NCI-H82 treated with DMSO at 0.1 percent for 48 hours (cell line): ENCODE results near the gene CCDC178.
"Not testable (repeated sequence)": the region's sequence is repeated elsewhere in the genome, so short reads cannot be mapped to it uniquely, and the experiment has no call there.

Source experiments
- DNase-seq: peaks from one replicate; lab custom pipeline; 2025; ENCODE audit not compliant: unreplicated experiment; lab: John Stamatoyannopoulos, UW

Gene CCDC178

DNA sequence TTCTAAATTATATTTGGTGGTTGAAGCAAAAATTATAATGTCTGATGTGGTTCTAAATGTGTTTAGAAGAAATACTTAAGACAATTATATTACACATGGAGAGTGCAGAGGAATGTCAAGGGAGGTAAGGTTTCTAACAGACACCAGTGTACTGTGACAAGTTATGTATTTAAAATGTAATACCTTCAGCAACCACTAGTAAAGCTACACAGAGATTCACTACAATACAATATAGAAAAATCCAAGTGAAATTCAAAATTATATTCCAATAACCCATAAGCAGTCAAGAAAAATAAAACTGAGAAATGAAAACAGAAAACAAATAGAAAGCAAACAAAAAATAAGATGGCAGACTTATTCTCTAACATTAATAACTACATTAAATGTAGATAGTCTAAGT lies 418.2 kb downstream of the CCDC178 start:
- DNase-seq = no peak

DNA sequence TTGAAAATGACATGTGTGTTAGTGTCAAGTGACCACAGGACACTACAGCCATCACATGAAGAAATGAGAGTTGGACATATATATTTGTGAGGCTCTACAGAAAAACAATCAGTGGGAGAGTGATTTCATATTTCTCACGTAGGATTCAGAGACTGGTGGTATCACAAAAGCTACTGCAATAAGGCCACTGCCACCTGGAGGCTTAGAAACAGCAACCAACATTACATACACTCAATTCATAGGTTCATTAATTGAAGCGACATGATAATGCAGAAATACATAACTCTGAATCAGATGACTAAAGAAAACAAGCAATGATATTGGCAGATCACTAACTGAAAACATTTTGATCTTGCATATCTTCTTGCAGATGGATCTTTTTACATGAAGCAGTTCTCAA lies 419.6 kb downstream of the CCDC178 start:
- no peak for DNase-seq

DNA sequence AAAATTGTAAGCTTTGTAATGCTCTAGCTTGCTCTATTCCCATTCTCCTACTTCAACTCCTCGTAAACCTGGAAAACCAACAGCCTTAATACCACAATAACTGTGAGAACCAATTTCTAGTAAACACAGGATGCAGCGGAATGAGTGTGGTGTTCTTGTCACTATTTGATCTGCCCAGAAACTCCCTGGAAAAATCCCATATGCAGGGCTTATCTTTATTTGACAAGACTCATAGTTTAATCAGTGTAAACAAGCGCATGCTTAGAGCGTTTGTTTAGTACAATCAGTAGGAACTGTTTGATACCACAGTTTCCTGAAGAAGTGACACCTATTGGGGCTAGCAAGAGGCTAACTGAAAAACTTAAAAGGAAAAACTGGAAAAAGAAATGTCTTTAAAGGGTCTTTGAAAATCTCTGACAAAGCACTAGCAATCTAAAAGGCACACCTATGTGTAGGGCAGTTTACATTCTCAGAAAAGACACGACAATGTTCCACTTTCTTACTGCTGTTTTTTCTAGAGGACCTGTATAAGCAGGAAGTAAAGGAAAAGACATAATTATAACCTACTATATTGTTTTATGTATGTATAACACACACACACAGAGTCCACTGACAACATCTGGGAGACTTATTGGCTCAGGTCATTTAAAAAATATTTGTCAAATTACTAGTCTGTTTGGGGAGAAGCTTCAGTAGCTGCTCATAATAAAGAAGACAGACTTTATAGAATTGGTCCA lies 426.3 kb downstream of the CCDC178 start:
- DNase-seq = no peak

DNA sequence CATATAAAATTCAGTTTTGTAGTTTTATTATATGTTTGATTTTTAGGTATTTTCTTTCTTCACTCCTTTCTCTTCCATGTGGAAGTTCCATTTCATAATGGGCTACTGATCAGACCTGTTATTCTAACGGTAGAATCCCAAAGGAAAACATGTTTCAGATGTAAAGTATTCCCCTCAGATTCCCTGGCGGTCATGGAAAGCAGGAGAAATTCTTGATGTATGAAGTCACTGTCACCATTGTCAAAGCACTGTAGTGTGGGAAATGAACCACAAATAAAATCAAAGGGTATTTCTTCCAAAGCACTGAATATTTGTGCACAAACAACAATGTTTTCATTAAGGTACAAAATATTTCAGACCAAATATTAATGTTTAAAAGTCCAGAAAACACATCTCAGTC lies 430.4 kb downstream of the CCDC178 start:
- DNase-seq = no peak

DNA sequence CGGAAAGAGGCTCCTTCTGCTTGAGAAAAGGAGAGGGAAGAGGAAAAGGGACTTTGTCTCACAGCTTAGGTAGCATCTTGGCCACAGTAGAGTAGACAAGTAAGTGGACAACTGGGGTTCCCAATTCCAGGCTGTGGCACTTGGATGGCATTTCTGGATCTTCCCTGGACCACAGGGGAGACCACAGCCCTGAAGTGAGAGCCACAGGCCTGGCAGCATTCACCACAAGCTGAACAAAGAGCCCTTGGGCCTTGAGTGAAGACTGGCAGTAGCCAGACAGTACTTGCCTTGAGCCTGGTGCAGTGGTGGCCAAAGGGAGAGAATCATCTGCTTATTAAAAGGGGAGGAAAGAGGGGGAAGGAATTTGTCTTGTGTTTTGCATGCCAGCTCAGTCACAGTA lies 441.6 kb downstream of the CCDC178 start:
- no peak for DNase-seq

DNA sequence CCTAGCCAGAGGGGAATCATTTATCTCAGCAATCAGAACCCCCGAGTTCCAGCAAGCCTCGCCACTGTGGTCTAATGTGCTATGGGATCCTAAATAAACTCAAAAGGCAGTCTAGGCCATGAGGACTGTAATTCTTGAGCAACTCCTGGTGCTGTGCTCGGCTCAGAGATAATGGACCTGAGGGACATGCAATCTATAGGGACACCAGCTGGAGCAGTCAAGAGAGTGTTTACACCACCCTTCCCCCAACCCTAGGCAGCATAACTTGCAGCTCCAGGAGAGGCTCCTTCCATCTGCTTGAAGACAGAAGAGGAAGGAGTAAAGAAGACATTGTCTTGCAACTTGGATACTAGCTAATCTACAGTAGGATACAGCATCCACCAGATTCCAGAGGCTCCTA lies 442.2 kb downstream of the CCDC178 start:
- DNase-seq = no peak

DNA sequence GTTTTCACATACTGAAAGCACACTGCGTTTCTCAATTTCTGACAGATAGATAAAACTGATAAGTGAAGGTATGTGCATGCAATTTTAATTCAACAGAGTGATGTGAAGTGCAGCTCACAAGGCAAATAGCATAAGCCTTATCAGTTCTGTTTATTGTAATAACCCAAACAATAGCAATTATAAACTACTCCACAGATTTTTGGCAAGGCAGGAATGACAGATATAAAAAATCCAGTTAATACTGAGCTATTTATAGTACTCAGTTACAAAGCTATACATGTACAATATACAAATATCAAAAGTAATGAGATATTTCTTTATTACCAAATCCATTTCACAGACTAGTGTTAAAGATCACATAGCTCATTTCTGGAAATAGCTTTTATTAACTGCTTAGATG lies 456.8 kb downstream of the CCDC178 start:
- DNase-seq = no peak

DNA sequence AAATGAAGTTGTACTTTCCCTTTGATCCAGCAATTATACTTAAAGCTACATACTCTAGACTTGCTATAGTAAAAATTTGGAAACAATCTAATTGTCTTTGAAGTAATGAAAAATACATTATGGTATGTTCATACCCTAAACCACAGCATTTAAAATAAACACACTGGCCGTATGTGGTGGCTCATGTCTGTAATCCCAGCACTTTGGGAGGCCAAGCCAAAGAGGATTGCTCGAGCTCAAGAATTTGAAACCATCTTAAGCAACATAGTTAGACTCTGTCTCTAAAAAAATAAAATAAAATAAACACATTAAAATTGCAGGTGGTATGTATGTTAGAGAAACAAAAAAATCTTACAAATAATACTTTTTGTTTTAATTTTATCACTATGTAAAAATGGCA lies 459.6 kb downstream of the CCDC178 start:
- DNase-seq = peak; percentile 33

DNA sequence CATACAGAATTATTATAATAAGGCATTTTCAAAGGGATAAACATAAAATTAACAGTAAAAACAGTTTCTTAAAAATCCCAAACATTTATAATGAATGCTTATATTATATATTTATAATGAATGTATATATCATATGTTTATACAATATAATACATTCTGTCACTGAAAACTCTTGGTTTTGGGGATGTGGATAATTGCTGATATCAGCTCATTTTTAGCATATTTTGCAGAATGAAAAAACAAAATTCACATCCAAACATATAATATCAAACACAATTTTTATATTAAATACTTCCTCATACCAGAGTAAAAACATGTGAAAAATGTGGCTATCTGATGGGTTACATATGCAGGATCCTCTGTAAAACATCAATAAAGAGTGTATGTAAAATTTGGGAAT lies 465.0 kb downstream of the CCDC178 start:
- no peak for DNase-seq

DNA sequence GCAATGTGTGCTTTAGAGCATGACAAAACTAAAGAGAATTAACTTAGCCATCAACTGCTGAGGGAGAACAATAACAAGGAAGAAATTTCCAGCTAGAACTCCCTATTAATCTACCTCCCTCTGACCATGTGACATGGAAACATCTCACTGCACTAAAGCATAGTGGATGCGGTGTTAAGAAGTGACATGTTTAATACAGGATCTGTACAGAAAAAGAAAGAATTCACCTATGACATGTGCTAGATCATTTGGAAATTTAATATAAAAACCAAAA lies 465.4 kb downstream of the CCDC178 start:
- no peak for DNase-seq

DNA sequence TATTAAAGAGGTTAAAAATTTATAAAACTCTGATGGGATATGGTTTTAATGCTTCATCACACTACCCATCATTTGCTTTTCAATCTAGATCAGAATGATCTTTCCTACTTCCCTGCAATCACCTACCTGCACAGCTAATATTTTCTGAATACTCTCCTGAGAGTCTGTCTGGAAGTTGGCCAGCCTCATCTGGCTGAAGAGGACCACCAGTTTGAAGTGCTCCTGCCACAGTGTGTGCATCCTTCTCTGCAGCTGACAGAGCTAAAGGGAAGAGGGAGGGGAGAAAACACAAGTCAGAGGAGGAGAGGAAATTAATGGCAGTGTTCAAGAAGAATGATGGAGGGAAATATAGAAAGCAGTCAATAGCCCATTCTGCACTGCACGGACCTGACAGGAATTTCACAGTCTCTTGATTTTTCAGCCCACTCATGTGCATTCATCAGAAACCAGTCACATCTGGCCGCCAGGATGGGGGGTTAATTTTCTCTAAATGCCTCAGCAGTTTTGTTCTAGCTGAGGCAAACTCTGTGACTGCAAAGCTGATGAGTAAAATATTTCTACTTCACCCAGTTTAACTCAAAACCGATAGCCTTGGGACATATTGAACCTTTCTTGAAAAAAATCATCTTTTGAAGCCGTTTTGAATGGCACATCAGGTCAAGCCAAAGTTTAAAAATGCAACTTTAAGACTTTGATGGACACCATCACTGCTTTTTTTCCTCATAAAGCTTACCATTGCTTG lies 465.9 kb downstream of the CCDC178 start:
- DNase-seq = no peak

DNA sequence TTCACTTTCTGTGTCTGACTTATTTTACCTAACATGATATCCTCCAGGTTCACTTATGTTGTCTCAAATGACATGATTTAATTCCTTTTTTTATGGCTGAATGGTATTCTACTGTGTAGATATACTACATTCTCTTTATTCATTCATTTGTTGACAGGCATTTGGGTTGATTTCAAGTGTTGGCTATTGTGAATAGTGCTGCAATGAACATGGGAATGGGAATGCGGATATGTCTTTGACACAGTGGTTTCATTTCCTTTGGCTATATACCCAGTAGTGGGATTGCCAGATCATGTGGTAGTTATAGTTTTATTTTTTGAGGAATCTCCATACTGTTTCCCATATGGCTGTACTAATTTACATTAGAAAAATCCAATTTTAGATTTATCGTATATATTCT lies 472.3 kb downstream of the CCDC178 start:
- DNase-seq = no peak

DNA sequence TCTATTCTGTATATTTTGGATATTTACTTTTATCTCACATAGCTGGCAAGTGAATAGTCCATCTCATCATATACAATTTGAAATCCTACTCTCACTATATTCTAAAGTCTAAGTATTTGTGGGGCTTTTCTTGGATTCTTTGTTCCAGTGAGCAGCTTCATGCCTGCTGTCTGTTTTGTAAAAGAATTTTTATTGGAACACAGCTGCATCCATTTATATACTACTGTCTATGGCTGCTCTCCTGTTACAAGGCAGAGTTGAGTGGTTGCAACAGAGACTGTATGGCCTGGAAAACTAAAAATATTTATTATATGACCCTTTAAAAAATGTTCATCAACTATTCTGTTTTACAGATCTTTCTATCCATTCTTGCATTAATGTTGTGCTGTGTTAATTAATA lies 474.4 kb downstream of the CCDC178 start:
- DNase-seq = no peak

DNA sequence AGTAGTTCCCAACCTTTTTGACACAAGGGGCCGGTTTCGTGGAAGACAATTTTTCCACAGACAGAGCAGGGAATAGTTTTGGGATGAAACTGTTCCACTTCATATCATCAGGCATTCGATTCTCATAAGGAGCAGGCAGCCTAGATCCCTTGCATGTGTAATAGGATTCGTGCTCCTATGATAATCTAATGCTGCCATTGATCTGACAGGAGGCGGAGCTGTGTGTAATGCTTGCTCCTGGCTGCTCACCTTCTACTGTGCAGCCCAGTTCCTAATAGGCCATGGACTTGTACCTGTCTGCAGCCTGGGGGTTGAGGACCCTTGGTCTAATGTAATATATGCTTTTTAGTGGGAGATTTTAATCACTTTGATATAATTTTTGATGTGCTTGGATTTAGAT lies 479.0 kb downstream of the CCDC178 start:
- DNase-seq = peak; percentile 34

DNA sequence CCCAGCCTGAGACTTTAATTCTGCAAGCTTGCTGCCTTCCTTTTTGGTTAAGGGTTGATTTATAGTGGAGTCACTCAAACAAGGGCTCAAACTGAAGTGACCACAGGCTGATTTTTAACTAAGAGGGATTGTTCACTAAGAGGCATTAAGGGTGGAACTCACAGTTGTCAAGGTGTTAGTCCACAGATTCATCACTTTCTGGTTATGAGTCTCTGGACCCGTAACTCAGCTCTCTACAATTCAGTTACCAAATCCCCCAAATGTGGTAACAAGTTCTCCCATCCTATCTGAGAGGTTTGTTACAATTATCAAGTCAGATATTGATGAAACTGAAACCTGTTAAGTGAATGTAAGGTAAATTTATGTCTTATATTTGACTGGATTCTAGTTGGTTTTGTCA lies 481.8 kb downstream of the CCDC178 start:
- DNase-seq = no peak

DNA sequence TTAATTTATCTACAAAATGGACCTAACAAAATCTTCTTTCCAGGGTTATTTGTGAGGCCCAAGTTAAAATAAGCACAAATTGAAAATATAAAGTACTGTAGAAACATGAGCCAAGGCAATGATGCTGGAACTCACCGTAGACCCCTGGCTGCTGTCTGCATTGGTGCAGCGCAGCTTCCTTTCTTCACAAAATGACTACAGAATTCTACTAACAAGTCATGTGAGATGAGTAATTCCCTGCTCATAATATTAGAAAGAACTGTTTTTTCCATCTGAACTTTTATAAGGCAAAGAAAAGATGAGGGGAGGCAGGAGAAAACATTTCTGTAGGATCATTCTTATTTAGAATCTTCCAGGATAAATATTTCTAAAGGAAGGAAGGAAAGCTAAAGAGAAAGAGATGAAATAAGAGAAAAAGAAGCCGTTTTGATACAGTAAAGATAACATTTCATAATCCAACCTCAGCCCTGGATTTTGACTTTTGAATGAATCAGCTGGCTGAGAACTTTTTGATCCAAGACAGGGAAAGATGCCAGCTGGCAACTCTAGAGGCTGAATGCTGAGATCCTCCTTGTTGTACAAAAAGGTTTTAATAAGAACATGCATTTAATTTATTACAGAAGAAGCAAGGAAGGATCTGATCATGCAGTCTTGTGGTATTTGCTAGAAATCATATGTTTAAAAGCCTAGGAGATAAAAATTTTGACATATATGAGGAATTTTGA lies 483.8 kb downstream of the CCDC178 start:
- no peak for DNase-seq

DNA sequence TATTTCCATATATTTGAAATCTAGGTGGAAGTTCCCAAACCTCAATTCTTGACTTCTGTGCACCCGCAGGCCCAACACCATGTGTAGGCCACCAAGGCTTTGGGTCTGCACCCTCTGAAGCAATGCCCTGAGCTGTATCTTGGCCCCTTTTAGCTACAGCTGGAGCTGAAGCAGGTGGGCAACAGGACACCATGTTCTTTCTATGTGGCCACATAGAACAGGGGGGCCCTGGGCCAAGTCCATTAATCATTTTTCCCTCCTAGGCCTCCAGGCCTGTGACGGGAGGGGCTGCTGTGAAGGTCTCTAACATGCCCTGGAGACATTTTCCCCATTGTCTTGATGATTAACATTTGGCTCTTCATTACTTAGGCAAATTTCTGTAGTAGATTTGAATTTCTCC lies 488.2 kb downstream of the CCDC178 start:
- not testable (repeated sequence) for DNase-seq

DNA sequence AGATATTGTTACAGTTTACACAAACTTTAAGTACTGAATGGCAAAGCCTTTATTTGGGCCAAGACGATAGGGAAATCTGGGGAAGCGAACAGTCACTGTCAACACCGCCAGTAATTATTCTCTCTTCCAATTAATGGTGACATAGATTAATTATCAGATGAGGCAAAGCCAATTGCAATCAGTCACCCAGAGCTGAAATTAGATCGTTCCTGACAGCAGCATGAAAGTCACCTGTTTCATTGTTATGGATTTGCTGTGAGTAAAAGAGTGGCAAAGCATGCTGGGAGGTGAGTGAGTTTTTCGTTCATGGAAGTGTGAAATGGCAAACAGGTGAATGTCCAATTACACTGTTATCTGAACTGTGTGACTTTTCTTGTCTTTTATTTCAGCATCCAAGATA lies 502.9 kb downstream of the CCDC178 start:
- DNase-seq = no peak

DNA sequence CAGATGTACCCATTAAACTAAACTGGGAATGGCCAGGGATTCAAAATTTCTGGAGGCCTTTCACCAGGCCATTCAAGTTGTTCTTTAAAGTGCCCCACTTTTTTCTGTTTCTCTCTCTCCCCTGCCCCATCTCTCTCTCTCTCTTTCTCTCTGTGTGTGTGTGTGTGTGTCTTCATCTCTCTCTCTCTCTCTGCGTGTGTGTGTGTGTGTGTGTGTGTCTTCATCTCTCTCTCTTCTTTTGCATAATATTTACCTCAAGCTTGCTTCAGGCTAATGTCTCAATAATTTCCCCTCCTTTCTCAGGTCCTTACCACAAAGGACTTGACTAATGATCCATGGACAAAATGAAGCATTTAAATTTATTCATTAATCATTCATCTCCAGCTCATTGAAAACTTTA lies 503.5 kb downstream of the CCDC178 start:
- DNase-seq = no peak

DNA sequence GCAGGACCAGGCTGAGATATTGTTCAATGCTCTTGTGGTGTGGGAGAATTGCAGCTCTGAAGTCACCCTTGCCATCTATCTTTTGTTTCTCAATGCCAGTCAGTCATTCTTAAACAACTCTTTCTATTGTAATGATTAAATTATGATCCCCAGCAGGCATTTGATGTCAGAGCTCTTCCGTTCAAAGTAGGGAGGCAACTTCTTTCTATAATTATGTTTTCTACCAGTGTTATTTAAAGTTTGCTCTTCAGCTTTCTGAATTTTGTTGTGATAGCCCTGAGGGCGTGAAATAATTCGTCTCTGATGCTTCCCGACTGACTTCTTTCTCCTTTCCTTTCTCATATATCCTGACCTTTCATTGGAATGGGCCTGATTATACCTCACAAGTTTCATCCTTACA lies 506.3 kb downstream of the CCDC178 start:
- DNase-seq = no peak

DNA sequence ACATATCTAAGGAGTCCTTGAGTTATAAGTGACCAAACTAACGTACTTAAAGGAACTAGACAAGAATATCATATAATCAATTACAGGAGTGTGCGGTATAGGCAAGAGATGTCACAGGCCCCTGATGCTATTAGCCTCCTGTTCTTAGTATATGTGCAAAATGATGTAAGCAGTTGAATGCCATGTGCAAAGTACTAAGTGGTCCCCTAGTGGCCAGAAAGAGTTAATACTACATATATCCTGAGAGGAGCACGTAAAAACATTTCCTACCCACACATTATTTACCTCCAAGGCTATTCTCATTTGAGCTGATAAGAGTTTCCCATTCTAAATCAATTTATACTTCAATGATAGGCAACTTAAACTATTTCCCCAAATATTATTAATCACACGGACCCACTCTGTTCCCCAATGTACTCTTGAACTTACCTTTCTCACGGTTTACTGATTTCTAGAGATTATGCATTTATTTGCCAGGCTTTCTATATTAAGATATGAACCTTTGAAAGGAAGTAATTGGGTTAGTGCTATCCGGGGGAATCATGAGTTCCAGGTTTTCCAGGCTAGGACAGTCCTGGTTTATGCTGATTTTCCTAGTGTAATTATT lies 509.7 kb downstream of the CCDC178 start:
- peak; percentile 33 for DNase-seq

DNA sequence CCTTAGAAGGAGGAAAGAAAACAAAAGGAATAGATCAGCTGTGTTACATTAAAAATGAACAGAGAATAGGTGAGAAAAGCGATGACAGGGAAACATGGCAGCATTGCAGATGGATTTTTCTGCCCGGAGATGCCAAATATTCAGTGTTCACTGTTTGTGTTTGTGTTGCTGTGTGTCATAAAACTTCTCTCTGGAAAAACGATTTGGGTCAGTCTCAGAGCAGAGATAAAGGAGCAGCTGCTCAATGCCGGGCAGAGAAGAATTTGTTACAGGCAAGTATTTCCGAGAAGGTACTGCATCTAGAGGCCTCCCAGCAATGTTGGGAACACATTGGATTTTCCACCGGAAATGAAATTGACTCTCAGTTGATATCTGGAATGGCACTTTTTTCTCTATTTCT lies 511.3 kb downstream of the CCDC178 start:
- no peak for DNase-seq
